ENCODE measurements around the gene ADAMTS14. TPM values are rescaled to one million over a fixed set of nuclear protein-coding genes. Genes with fewer than 3 reads are reported as not detected.

The ADAMTS14 gene
- total RNA-seq, 1 experiment from 2014 or later, result not detected

GRCh38 chr10:70655316-70655715 is 17.0 kb upstream of the ADAMTS14 start:
- Mint-ChIP-seq H3K4me1 (ENCODE audit: low read depth, unreplicated experiment) (no peaks in the 10 kb centered on the region), H3K27me3 (ENCODE audit: insufficient read depth, unreplicated experiment) (peaks cover 11% of the 10 kb centered on the region), H3K27ac (ENCODE audit: unreplicated experiment) (no peak overlapping the region), H3K4me3 (ENCODE audit: unreplicated experiment) (no peak overlapping the region), H3K9me3 (ENCODE audit: unreplicated experiment) (peaks cover 17% of the 10 kb centered on the region), H3K36me3 (ENCODE audit: insufficient read depth, unreplicated experiment) (no peaks in the 10 kb centered on the region)
- DNase-seq, result no peak
- no peaks in the 10 kb centered on the region for H3K36me3 ChIP-seq (ENCODE audit: control insufficient read depth, insufficient read depth, low read length)
- no peak overlapping the region for H3K4me3 ChIP-seq (ENCODE audit: low read depth, low read length)
- TF ChIP-seq CTCF (IDR thresholded peaks at IDR 0.05; ENCODE audit: insufficient read depth in 1 of 2, low read depth in 1 of 2, low read length in 1 of 2, severe bottlenecking in 1 of 2, unreplicated experiment in 1 of 2), result no peak
- BruUV-seq (replicated peaks), result no TSS peak
- intact Hi-C loops (cut with micrococcal nuclease; ENCODE audit: unreplicated experiment), result no loop called here
- CTCF ChIA-PET, result no interaction called here
- POLR2A ChIA-PET, result no interaction called here
- H3K9me3 ChIP-seq, result peaks cover 20% of the 10 kb centered on the region
- no peaks in the 10 kb centered on the region for H3K27me3 ChIP-seq (replicated peaks; ENCODE audit: control insufficient read depth, insufficient read depth, low read length)
- H3K4me1 ChIP-seq, result no peaks in the 10 kb centered on the region

- peaks cover 16% of the 10 kb centered on the region for H3K27me3 Mint-ChIP-seq (ENCODE audit: insufficient read depth, unreplicated experiment)
- H3K36me3 Mint-ChIP-seq (ENCODE audit: insufficient read depth, unreplicated experiment), result no peaks in the 10 kb centered on the region
- BruUV-seq (replicated peaks), result no TSS peak
- peaks cover 5% of the 10 kb centered on the region for H3K9me3 Mint-ChIP-seq (ENCODE audit: unreplicated experiment)
- H3K4me3 Mint-ChIP-seq (ENCODE audit: unreplicated experiment), result no peak overlapping the region
- intact Hi-C loops (cut with micrococcal nuclease; ENCODE audit: unreplicated experiment), result no loop called here
- no peak for TF ChIP-seq CTCF (IDR thresholded peaks at IDR 0.05; ENCODE audit: insufficient read depth in 1 of 2, low read depth in 1 of 2, low read length in 1 of 2, severe bottlenecking in 1 of 2, unreplicated experiment in 1 of 2)
- Histone ChIP-seq H3K9me3 (peaks cover 8% of the 10 kb centered on the region), H3K27me3 (replicated peaks; ENCODE audit: control insufficient read depth, insufficient read depth, low read length) (no peaks in the 10 kb centered on the region), H3K36me3 (ENCODE audit: control insufficient read depth, insufficient read depth, low read length) (no peaks in the 10 kb centered on the region), H3K4me1 (no peaks in the 10 kb centered on the region), H3K4me3 (ENCODE audit: low read depth, low read length) (no peak overlapping the region)
- no peak overlapping the region for H3K27ac Mint-ChIP-seq (ENCODE audit: unreplicated experiment)
- DNase-seq, result no peak
- no peaks in the 10 kb centered on the region for H3K4me1 Mint-ChIP-seq (ENCODE audit: low read depth, unreplicated experiment)
- ChIA-PET CTCF (no interaction called here), POLR2A (no interaction called here)
Observed at GRCh38 chr10:70656489-70656888, 15.8 kb upstream of the ADAMTS14 start.

- ChIA-PET CTCF (no interaction called here), POLR2A (no interaction called here)
- H3K27me3 Mint-ChIP-seq (ENCODE audit: insufficient read depth, unreplicated experiment), result peaks cover 20% of the 10 kb centered on the region
- intact Hi-C loops (cut with micrococcal nuclease; ENCODE audit: unreplicated experiment), result no loop called here
- no peaks in the 10 kb centered on the region for H3K9me3 Mint-ChIP-seq (ENCODE audit: unreplicated experiment)
- DNase-seq, result no peak
- no peak overlapping the region for H3K4me3 Mint-ChIP-seq (ENCODE audit: unreplicated experiment)
- Histone ChIP-seq H3K36me3 (ENCODE audit: control insufficient read depth, insufficient read depth, low read length) (no peaks in the 10 kb centered on the region), H3K9me3 (peaks cover 7% of the 10 kb centered on the region; the same call in 1 of the 2 replicates), H3K4me3 (ENCODE audit: low read depth, low read length) (no peak overlapping the region), H3K4me1 (no peaks in the 10 kb centered on the region), H3K27me3 (replicated peaks; ENCODE audit: control insufficient read depth, insufficient read depth, low read length) (no peaks in the 10 kb centered on the region)
- no peak for TF ChIP-seq CTCF (IDR thresholded peaks at IDR 0.05; ENCODE audit: insufficient read depth in 1 of 2, low read depth in 1 of 2, low read length in 1 of 2, severe bottlenecking in 1 of 2, unreplicated experiment in 1 of 2)
- H3K36me3 Mint-ChIP-seq (ENCODE audit: insufficient read depth, unreplicated experiment), result no peaks in the 10 kb centered on the region
- H3K27ac Mint-ChIP-seq (ENCODE audit: unreplicated experiment), result no peak overlapping the region
- no TSS peak for BruUV-seq (replicated peaks)
- no peaks in the 10 kb centered on the region for H3K4me1 Mint-ChIP-seq (ENCODE audit: low read depth, unreplicated experiment)
Observed at GRCh38 chr10:70657041-70657440, 15.3 kb upstream of the ADAMTS14 start.

All from Caco-2 (cell line).